PC-3 (cell line): ENCODE results near the gene TMEM184C. TPM values are rescaled to one million over a fixed set of nuclear protein-coding genes. Genes with fewer than 3 reads are reported as not detected.

Experiments used
- ATAC-seq: fragments of 200-7000 bp; cut with Tn5 transposase; 2 replicates; pipeline ENCODE4 v1.9.1; 2020; ENCODE audit warnings: mild to moderate bottlenecking, moderate library complexity
- BruUV-seq: library from RNA; stranded (reverse); fragments of 400-500 nt; replicated peaks from 2 replicates; lab custom pipeline; 2021; lab: Mats Ljungman, UMichigan
- CTCF ChIA-PET: fragments of 300-600 bp; sonication (Branson Sonifier 250); formaldehyde crosslinking; loops from one replicate; lab custom pipeline; 2022; ENCODE audit warnings: antibody characterized with exemption; lab: Charles Lee
- POLR2A ChIA-PET: fragments of 300-600 bp; sonication (Branson Sonifier 250); formaldehyde crosslinking; loops from one replicate; lab custom pipeline; 2022; ENCODE audit warnings: antibody characterized with exemption; ENCODE audit not compliant: unreplicated experiment; lab: Charles Lee
- DNase-seq: peaks from one replicate; pipeline ENCODE4 v3.0.0-alpha.2; 2015
- H2AFZ ChIP-seq: fragments of 300-600 bp; sonication (generic); 2 replicates; pipeline ENCODE4 v1.6.0; 2016; ENCODE audit warnings: antibody characterized with exemption, low read length
- H3F3A ChIP-seq: fragments of 300-600 bp; sonication (generic); one replicate; pipeline ENCODE4 v1.6.0; 2017; ENCODE audit warnings: antibody characterized with exemption, low read length, control low read depth, mild to moderate bottlenecking; ENCODE audit not compliant: unreplicated experiment
- H3K27ac ChIP-seq: fragments of 300-600 bp; sonication (generic); 2 replicates; pipeline ENCODE4 v1.5.1; 2016; ENCODE audit warnings: mild to moderate bottlenecking, low read length
- H3K27me3 ChIP-seq: fragments of 300-600 bp; sonication (generic); 2 replicates; pipeline ENCODE4 v1.6.1; 2016; ENCODE audit warnings: low read length, mixed read lengths
- H3K36me3 ChIP-seq: fragments of 300-600 bp; sonication (generic); 2 replicates; pipeline ENCODE4 v1.6.1; 2016; ENCODE audit warnings: low read depth, mixed run types, low read length, mixed read lengths
- H3K4me1 ChIP-seq: fragments of 300-600 bp; sonication (generic); 2 replicates; pipeline ENCODE4 v1.5.1; 2016; ENCODE audit warnings: low read length; ENCODE audit not compliant: insufficient read depth
- H3K4me2 ChIP-seq: fragments of 300-600 bp; sonication (generic); 2 replicates; pipeline ENCODE4 v1.6.0; 2016; ENCODE audit warnings: low read length
- H3K4me3 ChIP-seq: fragments of 300-600 bp; sonication (generic); 2 replicates; pipeline ENCODE4 v1.5.1; 2016; ENCODE audit warnings: mild to moderate bottlenecking, low read length, mixed read lengths
- H3K79me2 ChIP-seq: fragments of 300-600 bp; sonication (generic); 2 replicates; pipeline ENCODE4 v1.6.1; 2017; ENCODE audit warnings: low read length, mixed read lengths
- H3K9ac ChIP-seq: fragments of 300-600 bp; sonication (generic); 2 replicates; pipeline ENCODE4 v1.6.0; 2016; ENCODE audit warnings: mild to moderate bottlenecking, low read length
- H3K9me2 ChIP-seq: fragments of 300-600 bp; sonication (generic); replicated peaks from 2 replicates; pipeline ENCODE4 v1.6.1; 2016; ENCODE audit warnings: mixed run types, low read length, mixed read lengths
- H3K9me3 ChIP-seq: fragments of 300-600 bp; sonication (generic); 2 replicates; pipeline ENCODE4 v1.6.1; 2016; ENCODE audit warnings: low read length, mixed read lengths
- H4K20me1 ChIP-seq: fragments of 300-600 bp; sonication (generic); 2 replicates; pipeline ENCODE4 v1.6.1; 2016; ENCODE audit warnings: low read length, mixed read lengths
- EZH2 ChIP-seq: fragments of 300-600 bp; sonication (generic); IDR thresholded peaks from one replicate; pipeline ENCODE4 v1.6.1; 2017; ENCODE audit warnings: antibody characterized with exemption, mild to moderate bottlenecking, low read length; ENCODE audit not compliant: unreplicated experiment
- EZH2phosphoT487 ChIP-seq: fragments of 300-600 bp; sonication (generic); IDR thresholded peaks from 2 replicates; pipeline ENCODE4 v1.6.1; 2018; ENCODE audit warnings: mild to moderate bottlenecking, antibody characterized with exemption, low read length, borderline replicate concordance
- intact Hi-C: fragments of 100-400 bp; cut with micrococcal nuclease; formaldehyde crosslinking; loops from 2 replicates; pipeline ENCODE4 v1.9.0; 2023
- total RNA-seq: library from RNA; depleted of rRNA; stranded (reverse); fragments of >200 nt; gene quantifications from 2 replicates; pipeline ENCODE4 v1.2.3, GENCODE V29; 2014
- TF ChIP-seq, protein P1 (sequence below): fragments of 300-600 bp; sonication (generic); conservative IDR thresholded peaks from 2 replicates; pipeline ENCODE4 v1.5.1; 2017; ENCODE audit warnings: antibody characterized with exemption, low read depth, mild to moderate bottlenecking, low read length

The TMEM184C gene
- total RNA-seq, 1 experiment from 2014 or later: 17.5 TPM

DNA sequence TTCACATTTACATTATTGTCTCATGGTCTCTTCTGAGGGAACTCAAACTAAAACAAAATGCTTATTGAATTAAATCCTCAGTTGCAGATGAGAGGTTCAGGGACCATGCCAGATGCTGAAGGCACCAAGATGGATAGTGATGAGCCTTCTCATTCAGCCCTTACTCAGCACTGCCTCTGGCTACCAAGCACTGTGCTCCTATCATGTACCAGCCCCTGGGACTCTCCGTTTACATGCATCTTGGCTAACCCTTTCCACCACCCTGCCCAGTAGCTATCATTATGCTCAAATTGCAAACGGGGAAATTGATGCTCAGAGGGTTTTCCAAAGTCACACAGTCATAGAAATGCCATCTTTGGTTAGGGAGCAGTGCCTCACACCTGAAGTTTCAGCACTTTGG, 22.6 kb upstream of the TMEM184C start:
- POLR2A ChIA-PET: no interaction called here
- Histone ChIP-seq H3K4me2 (no peak overlapping the region), H4K20me1 (no peaks in the 10 kb centered on the region), H3K36me3 (no peaks in the 10 kb centered on the region), H3K79me2 (no peaks in the 10 kb centered on the region), H3K9me2 (no peaks in the 10 kb centered on the region), H3K4me1 (peaks cover 22% of the 10 kb centered on the region), H3K9me3 (no peaks in the 10 kb centered on the region), H2AFZ (no peak overlapping the region), H3F3A (no peaks in the 10 kb centered on the region), H3K27ac (no peak overlapping the region), H3K4me3 (no peak overlapping the region), H3K27me3 (no peaks in the 10 kb centered on the region), H3K9ac (no peak overlapping the region)
- CTCF ChIA-PET: interaction anchor here (0.6 kb wide), 2 partner anchors 341 to 524 kb away, joined by 3 to 4 read pairs; no protein-coding TSS in a partner anchor
- no peak for DNase-seq
- intact Hi-C loops: no loop called here
- ATAC-seq: no peak
- no peak for TF ChIP-seq EZH2phosphoT487
- TF ChIP-seq EZH2: no peak
- TF ChIP-seq, protein P1, sequence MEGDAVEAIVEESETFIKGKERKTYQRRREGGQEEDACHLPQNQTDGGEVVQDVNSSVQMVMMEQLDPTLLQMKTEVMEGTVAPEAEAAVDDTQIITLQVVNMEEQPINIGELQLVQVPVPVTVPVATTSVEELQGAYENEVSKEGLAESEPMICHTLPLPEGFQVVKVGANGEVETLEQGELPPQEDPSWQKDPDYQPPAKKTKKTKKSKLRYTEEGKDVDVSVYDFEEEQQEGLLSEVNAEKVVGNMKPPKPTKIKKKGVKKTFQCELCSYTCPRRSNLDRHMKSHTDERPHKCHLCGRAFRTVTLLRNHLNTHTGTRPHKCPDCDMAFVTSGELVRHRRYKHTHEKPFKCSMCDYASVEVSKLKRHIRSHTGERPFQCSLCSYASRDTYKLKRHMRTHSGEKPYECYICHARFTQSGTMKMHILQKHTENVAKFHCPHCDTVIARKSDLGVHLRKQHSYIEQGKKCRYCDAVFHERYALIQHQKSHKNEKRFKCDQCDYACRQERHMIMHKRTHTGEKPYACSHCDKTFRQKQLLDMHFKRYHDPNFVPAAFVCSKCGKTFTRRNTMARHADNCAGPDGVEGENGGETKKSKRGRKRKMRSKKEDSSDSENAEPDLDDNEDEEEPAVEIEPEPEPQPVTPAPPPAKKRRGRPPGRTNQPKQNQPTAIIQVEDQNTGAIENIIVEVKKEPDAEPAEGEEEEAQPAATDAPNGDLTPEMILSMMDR: no peak
- BruUV-seq: no TSS peak

DNA sequence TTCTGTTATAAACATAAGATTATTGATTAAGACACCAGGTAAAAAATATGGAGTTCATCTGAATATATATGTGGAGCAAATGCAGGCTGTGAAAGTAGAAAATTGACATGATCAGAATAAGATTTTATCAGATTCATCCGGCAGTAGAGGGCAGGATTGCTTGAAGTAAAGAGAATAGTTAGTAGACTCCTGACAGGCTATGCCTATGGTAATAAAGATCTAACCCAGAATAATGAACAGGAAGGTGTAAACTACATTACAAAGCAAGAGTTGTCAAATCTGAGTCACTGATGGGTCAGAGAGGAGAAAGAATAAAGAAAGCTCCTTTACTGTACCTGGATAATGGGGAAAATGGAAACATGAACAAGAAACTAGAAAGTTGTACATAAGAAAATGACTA, 20.8 kb upstream of the TMEM184C start:
- H3K36me3 ChIP-seq: no peaks in the 10 kb centered on the region
- peak; percentile 24 for DNase-seq
- no peak overlapping the region for H2AFZ ChIP-seq
- no peak overlapping the region for H3K9ac ChIP-seq
- no peaks in the 10 kb centered on the region for H3K9me3 ChIP-seq
- peaks cover 15% of the 10 kb centered on the region for H3K4me1 ChIP-seq
- intact Hi-C loops: loop anchor here (1.0 to 2.0 kb wide), 2 partner anchors 112 to 270 kb away; no protein-coding TSS in a partner anchor
- no peaks in the 10 kb centered on the region for H3F3A ChIP-seq
- TF ChIP-seq, protein P1: peak; percentile 42
- no peak for TF ChIP-seq EZH2phosphoT487
- TF ChIP-seq EZH2: no peak
- peak; percentile 66 for ATAC-seq
- no peaks in the 10 kb centered on the region for H3K9me2 ChIP-seq
- H4K20me1 ChIP-seq: no peaks in the 10 kb centered on the region
- no peaks in the 10 kb centered on the region for H3K27me3 ChIP-seq
- H3K4me3 ChIP-seq: no peak overlapping the region
- no peak overlapping the region for H3K27ac ChIP-seq
- peak overlapping the region; percentile 22; the same call in 1 of the 2 replicates for H3K4me2 ChIP-seq
- ChIA-PET POLR2A (no interaction called here), CTCF (interaction anchor here (2.2 kb wide), 1 partner anchor 271 kb away, joined by 9 read pairs; no protein-coding TSS in a partner anchor)
- no peaks in the 10 kb centered on the region for H3K79me2 ChIP-seq
- BruUV-seq: no TSS peak

DNA sequence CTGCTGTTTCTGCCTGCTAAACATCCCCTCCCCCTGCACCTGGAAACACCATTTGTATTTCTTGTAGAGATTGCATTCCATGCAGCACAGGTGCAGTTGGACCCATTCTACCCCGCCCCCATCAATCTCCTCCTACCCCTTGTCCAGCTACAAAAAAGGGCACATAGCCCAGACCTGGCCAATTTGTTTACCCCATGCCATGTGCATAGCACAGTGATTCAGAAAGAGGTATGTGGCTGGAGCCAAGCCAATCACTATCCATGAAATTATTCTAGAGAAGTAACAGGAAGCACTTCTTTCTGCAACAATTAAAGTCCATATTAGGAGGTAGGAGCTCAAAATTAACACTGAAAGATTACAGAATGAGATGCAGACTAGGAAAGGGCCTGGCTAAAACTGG, 20.2 kb upstream of the TMEM184C start:
- no peaks in the 10 kb centered on the region for H3F3A ChIP-seq
- DNase-seq (peak; percentile 90), ATAC-seq (peak; percentile 88)
- H3K36me3 ChIP-seq: no peaks in the 10 kb centered on the region
- no peak overlapping the region for H2AFZ ChIP-seq
- intact Hi-C loops: loop anchor here (1.0 to 2.0 kb wide), 2 partner anchors 112 to 269 kb away; no protein-coding TSS in a partner anchor
- ChIA-PET POLR2A (interaction anchor here (0.5 to 1.0 kb wide), 6 partner anchors 8 to 297 kb away, joined by 3 to 12 read pairs (median 4); partner anchors contain the start of genes PRMT9 and TMEM184C), CTCF (interaction anchor here (2.2 kb wide), 1 partner anchor 270 kb away, joined by 9 read pairs; no protein-coding TSS in a partner anchor)
- H4K20me1 ChIP-seq: no peaks in the 10 kb centered on the region
- no peaks in the 10 kb centered on the region for H3K27me3 ChIP-seq
- no peaks in the 10 kb centered on the region for H3K79me2 ChIP-seq
- H3K9ac ChIP-seq: no peak overlapping the region
- H3K9me3 ChIP-seq: no peaks in the 10 kb centered on the region
- H3K27ac ChIP-seq: no peak overlapping the region
- no peak overlapping the region for H3K4me3 ChIP-seq
- peak overlapping the region; percentile 22; the same call in 1 of the 2 replicates for H3K4me2 ChIP-seq
- TF ChIP-seq, protein P1: no peak
- no peak for TF ChIP-seq EZH2
- TF ChIP-seq EZH2phosphoT487: no peak
- H3K4me1 ChIP-seq: peaks cover 15% of the 10 kb centered on the region
- no TSS peak for BruUV-seq
- no peaks in the 10 kb centered on the region for H3K9me2 ChIP-seq
